Stimulated activated memory B cell treated with anti-CD40 and anti-IgM and Interleukin-4, amounts not matched to agents 10 μg/mL and 1 μg/mL and 100 μg/mL, for 72 hours (primary cell): ENCODE measurements around the gene CDCA4.
"Not testable (repeated sequence)": the region's sequence is repeated elsewhere in the genome, so short reads cannot be mapped to it uniquely, and the experiment has no call there.

ENCODE experiments used
- ATAC-seq: fragments of 150-1000 bp; cut with Tn5 transposase; 2 replicates; pipeline ENCODE4 v1.10.0; 2021
- H3K27ac Mint-ChIP-seq: one replicate; pipeline ENCODE4 v1.8.0; 2022; ENCODE audit warnings: mild to moderate bottlenecking, mixed read lengths
- H3K27me3 Mint-ChIP-seq: one replicate; pipeline ENCODE4 v1.8.0; 2022; ENCODE audit warnings: mixed read lengths
- H3K36me3 Mint-ChIP-seq: one replicate; pipeline ENCODE4 v1.8.0; 2022; ENCODE audit warnings: mixed read lengths
- H3K4me1 Mint-ChIP-seq: one replicate; pipeline ENCODE4 v1.8.0; 2022; ENCODE audit warnings: mixed read lengths
- H3K4me3 Mint-ChIP-seq: one replicate; pipeline ENCODE4 v1.8.0; 2022; ENCODE audit warnings: mild to moderate bottlenecking, moderate library complexity, mixed read lengths
- H3K9me3 Mint-ChIP-seq: one replicate; pipeline ENCODE4 v1.8.0; 2022; ENCODE audit warnings: mixed read lengths

Gene CDCA4

DNA sequence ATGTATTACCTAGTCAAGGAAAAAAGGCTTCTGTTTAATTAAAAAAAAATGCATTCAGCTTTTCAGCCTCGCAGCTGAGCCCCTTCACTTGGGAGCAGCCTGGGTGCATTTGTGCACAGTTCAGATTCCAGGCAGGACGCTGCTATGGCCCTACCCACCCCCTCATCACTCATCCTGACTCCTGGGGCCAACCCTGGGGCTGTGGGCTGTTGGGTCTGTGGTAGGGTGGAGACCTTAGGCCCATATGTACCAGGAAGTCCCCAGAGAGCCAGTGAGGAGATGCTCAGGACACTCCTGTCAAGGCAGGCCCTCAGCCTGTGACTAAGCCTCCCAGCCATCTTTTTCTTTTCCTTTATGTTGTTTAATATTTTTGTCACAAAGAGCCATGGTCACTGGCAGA lies 9.3 kb upstream of the CDCA4 start:
- H3K9me3 Mint-ChIP-seq, result peaks cover 3% of the 10 kb centered on the region

DNA sequence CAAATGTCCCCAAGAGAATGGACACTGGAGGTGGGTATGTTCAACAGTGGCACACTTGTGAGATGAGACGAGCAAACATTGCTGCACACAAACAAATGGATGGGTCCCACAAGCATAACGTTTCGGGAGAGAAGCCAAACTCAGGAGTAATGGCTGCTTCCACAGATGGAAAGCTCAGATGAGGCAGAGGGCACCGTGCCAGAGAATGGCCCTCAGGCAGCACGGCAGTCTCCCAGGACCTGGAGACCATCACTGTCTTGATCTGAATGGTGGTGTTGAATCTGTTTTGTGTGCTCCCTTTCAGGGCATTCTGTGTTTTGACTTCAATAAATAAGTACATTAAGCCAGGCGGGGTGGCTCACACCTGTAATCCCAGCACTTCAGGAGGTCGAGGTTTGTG lies 8.5 kb upstream of the CDCA4 start:
- ATAC-seq, result no peak
- H3K4me1 Mint-ChIP-seq, result peaks cover 32% of the 10 kb centered on the region
- H3K9me3 Mint-ChIP-seq, result peaks cover 3% of the 10 kb centered on the region
- no peaks in the 10 kb centered on the region for H3K27me3 Mint-ChIP-seq
- H3K36me3 Mint-ChIP-seq, result peaks cover 5% of the 10 kb centered on the region
- H3K27ac Mint-ChIP-seq, result no peak overlapping the region
- H3K4me3 Mint-ChIP-seq, result no peak overlapping the region

More for the DNA sequence above, 9.3 kb upstream of the CDCA4 start:
- H3K27ac Mint-ChIP-seq, result no peak overlapping the region
- H3K4me1 Mint-ChIP-seq, result peaks cover 27% of the 10 kb centered on the region
- H3K4me3 Mint-ChIP-seq, result no peak overlapping the region
- peaks cover 5% of the 10 kb centered on the region for H3K36me3 Mint-ChIP-seq
- ATAC-seq, result no peak
- H3K27me3 Mint-ChIP-seq, result no peaks in the 10 kb centered on the region

DNA sequence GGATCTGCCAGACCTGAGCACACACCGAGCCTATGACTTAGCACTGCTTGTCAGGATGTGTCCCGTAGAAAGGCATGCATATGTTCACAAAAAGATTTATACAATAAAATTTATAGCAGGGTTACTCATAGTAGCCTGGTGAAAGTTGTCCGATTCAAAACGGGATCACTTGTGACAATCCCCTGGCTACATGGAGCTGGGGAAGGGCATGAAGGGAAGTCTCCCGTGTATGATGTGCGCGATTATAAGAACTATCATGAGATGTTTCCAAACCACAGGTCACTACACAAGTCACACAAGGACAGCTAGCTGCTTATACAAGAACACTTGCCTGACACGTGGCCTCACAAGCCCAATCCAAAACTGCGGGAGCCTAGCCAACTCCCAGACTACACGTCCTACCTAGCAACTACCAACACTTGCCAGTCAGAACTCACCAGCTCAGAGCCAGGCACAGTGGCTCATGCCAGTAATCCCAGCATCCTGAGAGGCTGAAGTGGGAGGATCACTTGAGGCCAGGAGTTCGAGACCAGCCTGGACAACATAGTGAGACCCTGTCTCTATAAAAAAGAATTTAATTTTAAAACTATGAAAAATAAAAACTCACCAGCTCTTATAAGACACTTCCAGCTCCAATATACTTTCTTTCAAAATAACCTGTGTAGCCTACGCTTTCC lies 7.5 kb upstream of the CDCA4 start:
- H3K27ac Mint-ChIP-seq, result no peak overlapping the region
- no peak for ATAC-seq
- H3K4me3 Mint-ChIP-seq, result no peak overlapping the region
- H3K4me1 Mint-ChIP-seq, result peaks cover 33% of the 10 kb centered on the region
- H3K27me3 Mint-ChIP-seq, result no peaks in the 10 kb centered on the region
- H3K9me3 Mint-ChIP-seq, result peaks cover 3% of the 10 kb centered on the region
- H3K36me3 Mint-ChIP-seq, result peaks cover 5% of the 10 kb centered on the region

DNA sequence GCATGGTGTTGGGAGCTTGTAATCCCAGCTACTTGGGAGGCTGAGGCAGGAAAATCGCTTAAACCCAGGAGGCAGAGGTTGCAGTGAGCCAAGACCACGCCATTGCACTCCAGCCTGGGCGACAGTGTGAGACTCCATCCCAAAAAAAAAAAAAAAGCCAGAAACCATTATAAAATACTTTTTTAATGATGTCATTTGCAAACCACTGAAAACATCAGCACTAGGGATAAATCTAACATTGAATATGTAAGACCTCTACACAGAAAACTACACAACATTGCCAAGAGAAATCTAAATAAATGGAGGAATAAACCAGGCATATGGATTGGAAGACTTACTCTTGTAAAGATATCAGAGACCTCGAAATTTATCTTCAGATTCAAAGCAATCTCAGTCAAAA lies 6.8 kb upstream of the CDCA4 start:
- not testable (repeated sequence) for ATAC-seq, H3K27me3 Mint-ChIP-seq, H3K9me3 Mint-ChIP-seq, H3K27ac Mint-ChIP-seq, H3K4me3 Mint-ChIP-seq, H3K36me3 Mint-ChIP-seq
- peaks cover 32% of the 10 kb centered on the region for H3K4me1 Mint-ChIP-seq

DNA sequence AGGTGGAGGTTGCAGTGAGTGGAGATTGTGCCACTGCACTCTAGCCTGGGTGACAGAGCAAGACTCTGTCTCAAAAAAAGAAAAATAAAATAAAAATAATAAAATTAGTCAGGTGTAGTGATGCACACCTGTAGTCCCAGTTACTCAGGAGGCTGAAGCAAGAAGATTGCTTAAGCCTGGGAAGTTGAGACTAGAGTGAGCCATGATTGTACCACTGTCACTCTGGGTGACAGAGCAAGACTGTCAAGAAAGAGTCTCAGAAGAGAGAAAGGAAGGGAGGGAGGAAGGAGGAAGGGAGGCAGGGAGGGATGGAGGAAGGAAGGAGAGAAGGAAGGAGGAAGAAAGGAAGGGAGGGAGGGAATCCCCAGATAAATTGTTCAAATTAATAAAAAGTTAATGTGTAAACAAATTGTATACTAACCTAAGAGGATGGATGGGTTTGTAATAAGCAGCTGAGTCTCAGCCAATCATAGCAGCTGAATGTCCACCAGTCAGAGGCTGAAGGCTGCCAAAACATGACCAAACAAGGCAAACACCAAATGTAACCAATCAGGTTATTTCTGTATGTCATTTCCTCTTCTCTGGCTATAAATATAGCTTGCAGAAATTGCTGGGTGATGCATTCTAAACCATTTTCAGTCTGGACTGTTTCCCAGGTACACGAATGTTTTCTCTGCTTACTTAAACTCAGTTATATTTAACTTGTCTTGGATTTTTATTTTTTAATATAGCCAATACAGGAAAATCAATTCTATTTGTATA lies 6.1 kb upstream of the CDCA4 start:
- Mint-ChIP-seq H3K4me3 (no peak overlapping the region), H3K9me3 (peaks cover 3% of the 10 kb centered on the region), H3K36me3 (peaks cover 5% of the 10 kb centered on the region), H3K4me1 (peaks cover 33% of the 10 kb centered on the region), H3K27ac (peak overlapping the region; percentile 86), H3K27me3 (no peaks in the 10 kb centered on the region)
- ATAC-seq, result no peak

DNA sequence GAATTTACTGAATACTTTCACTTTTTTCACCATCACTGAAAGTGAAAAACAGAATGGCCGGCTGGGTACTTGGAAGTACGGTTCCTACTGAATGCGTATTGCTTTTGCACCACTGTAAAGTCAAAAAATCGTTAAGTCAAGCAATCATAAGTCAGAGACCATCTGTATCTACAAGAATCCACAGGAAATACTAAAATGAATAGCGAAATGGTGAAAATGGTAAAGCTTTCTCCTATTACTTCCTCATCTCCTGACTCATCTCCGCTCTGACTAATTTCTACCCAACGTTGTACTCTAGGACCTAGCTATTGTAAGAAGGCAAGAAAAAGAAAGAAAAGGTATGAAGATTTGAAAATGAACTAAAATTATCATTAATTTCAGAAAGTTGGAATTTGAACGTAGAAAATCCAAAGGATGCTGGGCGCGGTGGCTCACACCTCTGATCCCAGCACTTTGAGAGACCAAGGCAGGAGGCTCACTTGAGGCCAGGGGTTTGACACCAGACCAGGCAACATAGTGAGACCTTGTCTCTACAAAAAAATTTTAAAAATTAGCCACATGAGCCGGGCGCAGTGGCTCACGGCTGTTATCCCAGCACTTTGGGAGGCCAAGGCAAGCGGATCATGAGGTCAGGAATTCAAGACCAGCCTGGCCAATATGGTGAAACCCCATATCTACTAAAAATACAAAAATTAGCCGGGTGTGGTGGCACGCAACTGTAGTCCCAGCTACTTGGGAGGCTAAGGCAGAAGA lies 5.3 kb upstream of the CDCA4 start:
- peak overlapping the region; percentile 86 for H3K27ac Mint-ChIP-seq
- H3K4me1 Mint-ChIP-seq, result peaks cover 40% of the 10 kb centered on the region
- H3K4me3 Mint-ChIP-seq, result peak overlapping the region; percentile 34
- H3K9me3 Mint-ChIP-seq, result peaks cover 3% of the 10 kb centered on the region
- no peaks in the 10 kb centered on the region for H3K27me3 Mint-ChIP-seq
- H3K36me3 Mint-ChIP-seq, result peaks cover 5% of the 10 kb centered on the region
- ATAC-seq, result peak; percentile 71

DNA sequence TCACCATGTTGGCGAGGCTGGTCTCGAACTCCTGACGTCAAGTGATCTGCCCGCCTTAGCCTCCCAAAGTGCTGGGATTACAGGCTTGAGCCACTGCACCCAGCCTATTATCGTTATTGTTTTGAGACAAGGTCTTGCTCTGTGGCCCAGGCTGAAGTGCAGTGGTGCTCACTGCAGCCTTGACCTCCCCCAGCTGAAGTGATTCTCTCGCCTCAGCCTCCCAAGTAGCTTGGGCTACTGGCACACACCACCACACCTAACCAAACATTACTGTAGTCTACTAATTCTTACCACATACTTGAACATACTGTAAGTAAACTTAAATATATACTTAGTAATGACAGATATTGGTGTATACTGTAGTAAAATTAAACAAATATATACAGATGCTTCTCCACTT lies 4.5 kb upstream of the CDCA4 start:
- peaks cover 40% of the 10 kb centered on the region for H3K4me1 Mint-ChIP-seq
- H3K9me3 Mint-ChIP-seq, result peaks cover 3% of the 10 kb centered on the region
- H3K27me3 Mint-ChIP-seq, result no peaks in the 10 kb centered on the region
- no peak overlapping the region for H3K4me3 Mint-ChIP-seq
- H3K36me3 Mint-ChIP-seq, result peaks cover 5% of the 10 kb centered on the region
- peak overlapping the region; percentile 86 for H3K27ac Mint-ChIP-seq
- ATAC-seq, result no peak

DNA sequence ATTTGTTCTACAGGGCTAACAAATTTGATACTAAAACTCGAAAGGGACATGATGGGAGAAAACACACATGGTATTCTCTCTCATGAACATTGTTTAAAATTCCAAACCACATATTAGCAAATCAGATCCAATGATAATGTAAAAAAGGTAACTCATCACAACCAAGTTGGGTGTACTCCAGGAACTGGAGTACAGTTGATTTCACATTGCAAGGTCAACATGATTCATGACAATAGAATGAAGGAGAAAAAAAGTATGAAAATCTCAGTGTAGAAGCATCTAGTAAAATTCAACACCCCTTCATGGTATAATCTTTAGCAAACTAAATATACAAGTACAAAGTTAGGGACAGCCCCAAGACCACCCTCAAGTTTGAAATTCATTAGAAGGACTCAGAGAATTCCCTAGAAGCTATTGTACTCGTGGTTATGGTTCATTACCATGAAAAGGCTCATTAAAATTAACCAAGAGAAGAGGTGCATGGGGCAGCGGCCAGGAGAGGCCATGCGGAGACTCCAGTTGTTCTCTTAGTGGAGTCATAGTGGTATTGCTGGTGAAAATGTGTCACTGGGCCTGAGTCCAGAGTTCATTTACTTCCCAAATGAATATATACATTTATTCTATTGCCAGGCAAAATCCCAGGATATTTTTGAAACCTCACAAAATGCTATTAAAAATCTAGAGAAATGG lies 3.1 kb upstream of the CDCA4 start:
- H3K9me3 Mint-ChIP-seq, result peaks cover 3% of the 10 kb centered on the region
- H3K4me3 Mint-ChIP-seq, result no peak overlapping the region

DNA sequence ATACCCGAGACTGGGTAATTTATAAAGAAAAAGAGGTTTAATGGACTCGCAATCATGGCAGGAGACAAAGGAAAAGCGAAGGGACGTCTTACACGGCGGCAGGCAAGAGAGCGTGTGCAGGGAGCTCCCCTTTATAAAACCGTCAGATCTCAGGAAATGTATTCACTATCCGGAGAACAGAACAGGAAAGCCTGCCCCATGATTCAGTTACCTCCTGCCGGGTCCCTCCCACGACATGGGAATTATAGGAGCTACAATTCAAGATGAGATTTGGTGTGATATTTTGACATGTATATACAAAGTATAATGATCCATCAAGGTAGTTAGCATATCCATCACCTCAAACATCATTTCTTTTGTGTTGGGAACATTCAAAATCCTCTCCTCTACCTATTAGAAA lies 2.3 kb upstream of the CDCA4 start:
- no peaks in the 10 kb centered on the region for H3K27me3 Mint-ChIP-seq
- H3K4me1 Mint-ChIP-seq, result peaks cover 60% of the 10 kb centered on the region
- peak overlapping the region; percentile 86 for H3K27ac Mint-ChIP-seq
- peaks cover 10% of the 10 kb centered on the region for H3K36me3 Mint-ChIP-seq
- H3K9me3 Mint-ChIP-seq, result peaks cover 3% of the 10 kb centered on the region
- no peak overlapping the region for H3K4me3 Mint-ChIP-seq
- no peak for ATAC-seq

More for the DNA sequence above, 3.1 kb upstream of the CDCA4 start:
- Mint-ChIP-seq H3K27me3 (no peaks in the 10 kb centered on the region), H3K27ac (peak overlapping the region; percentile 86), H3K4me1 (peaks cover 54% of the 10 kb centered on the region), H3K36me3 (peaks cover 8% of the 10 kb centered on the region)
- no peak for ATAC-seq

DNA sequence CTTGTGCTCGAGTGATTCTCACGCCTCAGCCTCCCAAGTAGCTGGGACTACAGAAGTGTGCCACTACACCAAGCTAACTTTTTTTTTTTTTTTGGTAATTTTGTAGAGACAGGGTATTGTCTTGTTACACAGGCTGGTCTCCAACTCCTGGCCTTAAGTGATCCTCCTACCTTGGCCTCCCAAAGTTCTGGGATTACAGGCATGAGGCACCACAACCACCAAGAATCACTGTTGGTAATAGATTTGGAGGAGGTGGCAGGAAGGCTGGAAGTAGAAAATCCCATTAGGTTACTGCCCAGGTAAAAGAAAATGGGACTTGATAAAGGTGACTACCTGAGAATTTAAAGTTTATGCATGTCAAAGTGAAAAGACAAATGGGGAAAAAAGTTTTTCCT lies 1.4 kb upstream of the CDCA4 start:
- peak overlapping the region; percentile 88 for H3K4me3 Mint-ChIP-seq
- H3K9me3 Mint-ChIP-seq, result peaks cover 3% of the 10 kb centered on the region
- peak overlapping the region; percentile 91 for H3K27ac Mint-ChIP-seq
- H3K4me1 Mint-ChIP-seq, result peaks cover 68% of the 10 kb centered on the region
- peaks cover 10% of the 10 kb centered on the region for H3K36me3 Mint-ChIP-seq
- H3K27me3 Mint-ChIP-seq, result no peaks in the 10 kb centered on the region
- ATAC-seq, result no peak

DNA sequence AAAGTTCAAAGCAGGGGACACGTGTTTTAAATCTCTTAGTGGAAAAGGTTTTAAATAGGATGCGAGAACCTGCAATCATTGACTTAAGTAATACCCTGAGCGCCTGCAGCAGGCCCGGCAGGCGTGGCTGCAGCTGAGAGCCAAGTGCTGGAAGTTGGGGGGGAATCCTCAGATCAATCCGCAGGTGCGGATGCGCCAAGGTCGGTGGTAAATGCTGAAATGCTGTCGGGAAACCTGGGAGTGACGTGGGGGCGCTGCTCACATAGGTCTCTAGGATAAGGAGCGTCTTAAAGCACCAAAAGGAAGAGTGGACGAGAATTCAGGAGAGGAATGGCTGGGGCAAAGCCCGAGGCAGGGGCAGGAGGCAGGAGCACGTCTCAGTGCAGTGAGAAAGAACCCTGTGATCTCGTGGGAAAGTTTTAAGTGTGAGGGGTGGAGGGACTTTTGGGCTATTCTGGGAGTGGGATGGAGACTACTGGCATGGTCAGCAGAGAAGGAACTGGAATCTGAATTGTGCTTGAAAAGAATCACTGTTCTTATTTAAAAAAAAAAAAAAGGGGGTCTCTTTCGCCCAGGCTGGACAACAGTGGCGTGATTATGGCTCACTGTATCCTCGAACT lies 883 bp upstream of the CDCA4 start:
- Mint-ChIP-seq H3K4me1 (peaks cover 66% of the 10 kb centered on the region), H3K4me3 (peak overlapping the region; percentile 88), H3K36me3 (peaks cover 10% of the 10 kb centered on the region), H3K9me3 (peaks cover under 1% of the 10 kb centered on the region), H3K27ac (peak overlapping the region; percentile 91), H3K27me3 (no peaks in the 10 kb centered on the region)
- ATAC-seq, result no peak

DNA sequence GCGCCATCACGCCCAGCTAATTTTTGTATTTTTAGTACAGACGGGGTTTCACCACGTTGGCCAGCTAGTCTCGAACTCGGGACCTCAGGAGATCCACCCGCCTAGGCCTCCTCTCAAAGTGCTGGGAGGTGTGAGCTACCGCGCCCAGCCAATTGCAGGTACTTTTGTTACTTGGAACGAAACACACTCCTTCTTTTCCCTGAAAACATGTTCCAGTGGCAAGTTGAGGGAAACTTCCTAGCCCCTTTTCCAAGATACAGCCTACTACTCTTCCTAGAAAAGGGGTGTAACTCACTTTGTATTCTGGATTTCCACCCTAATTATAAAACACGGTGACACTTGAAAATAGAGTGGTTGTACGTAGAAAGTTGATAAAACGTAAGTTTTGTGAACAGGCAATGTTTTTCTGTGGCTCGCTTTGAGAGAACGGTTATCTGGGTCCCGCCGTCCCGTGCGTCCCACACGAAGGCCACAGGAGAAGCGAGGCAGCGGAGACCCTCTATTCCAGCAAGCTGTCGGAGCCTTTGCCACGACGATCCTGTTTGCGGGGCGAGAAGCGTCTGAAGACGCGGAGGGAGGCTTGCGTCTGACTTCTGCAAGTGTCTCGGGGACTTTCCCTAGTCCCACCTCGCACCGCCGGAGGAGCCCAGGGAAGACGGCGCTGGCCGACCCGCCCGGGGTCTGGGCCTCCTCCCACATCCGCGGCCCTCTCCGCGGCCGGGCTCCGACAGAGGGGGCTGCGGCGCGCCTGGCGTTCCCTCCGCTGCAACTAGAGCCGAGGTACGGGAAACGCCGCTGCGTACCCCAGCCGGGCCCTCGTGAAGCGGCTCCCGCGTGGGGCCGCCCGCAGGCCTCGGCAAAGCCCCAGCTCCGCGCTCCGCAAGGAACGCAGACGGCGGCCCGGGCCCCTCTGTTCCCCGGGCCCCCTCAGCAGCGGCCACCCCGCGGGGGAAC lies 745 bp downstream of the CDCA4 start:
- Mint-ChIP-seq H3K36me3 (peaks cover 17% of the 10 kb centered on the region), H3K27ac (peak overlapping the region; percentile 79), H3K4me3 (peak overlapping the region; percentile 88), H3K4me1 (peaks cover 66% of the 10 kb centered on the region), H3K27me3 (no peaks in the 10 kb centered on the region), H3K9me3 (no peaks in the 10 kb centered on the region)
- ATAC-seq, result peak; percentile 40

DNA sequence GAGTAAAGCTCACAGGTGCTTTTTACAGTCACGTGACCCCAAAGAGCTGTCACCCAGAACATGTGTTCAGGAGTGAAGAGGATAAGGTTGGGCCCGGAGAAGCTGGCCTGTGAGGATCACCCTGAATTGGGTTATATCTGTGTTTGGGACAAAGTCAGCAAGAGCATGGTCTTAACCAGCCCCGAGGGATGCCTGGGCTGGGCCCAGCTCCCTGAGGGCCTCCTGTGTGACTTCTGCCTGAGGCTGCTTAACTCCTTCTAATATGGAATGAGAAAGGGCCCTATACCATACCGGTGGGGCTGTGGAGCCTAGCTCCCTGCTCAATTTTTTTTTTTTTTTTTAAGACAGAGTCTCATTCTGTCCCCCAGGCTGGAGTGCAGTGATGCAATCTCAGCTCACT lies 2.5 kb downstream of the CDCA4 start:
- H3K27me3 Mint-ChIP-seq, result no peaks in the 10 kb centered on the region
- peaks cover 17% of the 10 kb centered on the region for H3K36me3 Mint-ChIP-seq
- H3K27ac Mint-ChIP-seq, result no peak overlapping the region
- H3K4me1 Mint-ChIP-seq, result peaks cover 72% of the 10 kb centered on the region
- no peaks in the 10 kb centered on the region for H3K9me3 Mint-ChIP-seq
- H3K4me3 Mint-ChIP-seq, result no peak overlapping the region
- ATAC-seq, result no peak

DNA sequence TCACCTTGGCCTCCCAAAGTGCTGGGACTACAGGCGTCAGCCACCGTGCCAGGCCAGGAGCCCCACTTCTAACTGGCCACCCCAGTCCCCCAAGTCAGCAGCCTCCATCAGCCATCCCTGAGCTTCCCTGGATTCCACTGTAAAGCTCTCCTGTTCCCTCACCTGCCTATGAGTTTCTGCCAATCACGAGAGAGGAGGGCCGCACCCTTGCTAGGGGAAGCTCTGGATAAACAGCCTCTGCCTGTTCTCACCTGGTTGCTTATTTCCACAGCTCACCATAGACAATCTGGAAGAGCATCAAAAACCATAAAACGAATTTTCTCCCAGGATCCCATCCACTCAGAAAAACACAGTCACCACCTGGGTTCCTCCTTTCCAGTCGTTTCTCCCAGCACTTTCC lies 5.0 kb downstream of the CDCA4 start:
- H3K9me3 Mint-ChIP-seq, result no peaks in the 10 kb centered on the region
- peak overlapping the region; percentile 8 for H3K27ac Mint-ChIP-seq
- H3K36me3 Mint-ChIP-seq, result peaks cover 24% of the 10 kb centered on the region
- no peak for ATAC-seq
- no peak overlapping the region for H3K4me3 Mint-ChIP-seq
- peaks cover 81% of the 10 kb centered on the region for H3K4me1 Mint-ChIP-seq
- no peaks in the 10 kb centered on the region for H3K27me3 Mint-ChIP-seq
